SU-DHL-6 (cell line): ENCODE data around the gene PID1.

Experiments used
- EZH2phosphoT487 ChIP-seq: fragments of 200-600 bp; sonication (generic), shearing (Covaris generic); conservative IDR thresholded peaks from 2 replicates; pipeline ENCODE4 v1.6.1; 2018; ENCODE audit warnings: mild to moderate bottlenecking, antibody characterized with exemption, low read length, moderate library complexity, mixed read lengths
- TF ChIP-seq, protein P1 (sequence below): fragments of 200-600 bp; sonication (generic); IDR thresholded peaks from one replicate; pipeline ENCODE4 v1.5.1; 2017; ENCODE audit warnings: antibody characterized with exemption, mild to moderate bottlenecking, low read length, moderate library complexity; ENCODE audit not compliant: insufficient read depth, poor library complexity, severe bottlenecking

DNA sequence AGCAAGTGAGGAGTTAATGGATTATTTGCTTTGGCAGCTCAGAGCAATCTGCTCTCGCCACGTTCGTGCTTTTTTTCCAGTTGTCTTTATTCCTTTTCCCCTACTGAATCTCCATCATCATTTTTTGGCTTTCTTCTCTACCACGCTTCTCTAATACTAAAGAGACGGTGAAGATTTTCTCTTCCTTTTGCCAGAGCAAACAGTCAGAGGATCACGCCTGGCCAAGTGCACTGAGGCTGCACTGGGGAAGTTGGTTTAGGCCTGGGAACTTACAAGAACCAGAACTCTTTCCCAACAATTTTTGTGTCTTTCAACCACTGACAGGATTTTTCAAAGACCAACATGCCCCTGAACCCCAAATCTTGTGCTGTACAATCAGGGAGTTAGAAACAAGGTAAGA, 172.3 kb downstream of the PID1 start:
- TF ChIP-seq, protein P1, sequence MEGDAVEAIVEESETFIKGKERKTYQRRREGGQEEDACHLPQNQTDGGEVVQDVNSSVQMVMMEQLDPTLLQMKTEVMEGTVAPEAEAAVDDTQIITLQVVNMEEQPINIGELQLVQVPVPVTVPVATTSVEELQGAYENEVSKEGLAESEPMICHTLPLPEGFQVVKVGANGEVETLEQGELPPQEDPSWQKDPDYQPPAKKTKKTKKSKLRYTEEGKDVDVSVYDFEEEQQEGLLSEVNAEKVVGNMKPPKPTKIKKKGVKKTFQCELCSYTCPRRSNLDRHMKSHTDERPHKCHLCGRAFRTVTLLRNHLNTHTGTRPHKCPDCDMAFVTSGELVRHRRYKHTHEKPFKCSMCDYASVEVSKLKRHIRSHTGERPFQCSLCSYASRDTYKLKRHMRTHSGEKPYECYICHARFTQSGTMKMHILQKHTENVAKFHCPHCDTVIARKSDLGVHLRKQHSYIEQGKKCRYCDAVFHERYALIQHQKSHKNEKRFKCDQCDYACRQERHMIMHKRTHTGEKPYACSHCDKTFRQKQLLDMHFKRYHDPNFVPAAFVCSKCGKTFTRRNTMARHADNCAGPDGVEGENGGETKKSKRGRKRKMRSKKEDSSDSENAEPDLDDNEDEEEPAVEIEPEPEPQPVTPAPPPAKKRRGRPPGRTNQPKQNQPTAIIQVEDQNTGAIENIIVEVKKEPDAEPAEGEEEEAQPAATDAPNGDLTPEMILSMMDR = no peak
- no peak for TF ChIP-seq EZH2phosphoT487
